Esophagus squamous epithelium (tissue), 4 donors: ENCODE data around the gene CACNA2D3.

Experiments used
- CTCF ChIP-seq, 6 experiments: fragments of 450-650 bp in 4 of 6; fragments of 200-600 bp in 2 of 6; sonication (generic) in 2 of 6; IDR thresholded peaks; one replicate each; pipeline ENCODE4 v1.5.1; 2016 to 2019; ENCODE audit warnings: antibody characterized with exemption in 6 of 6, mild to moderate bottlenecking in 4 of 6, moderate library complexity in 4 of 6
- POLR2A ChIP-seq, 4 donors: fragments of 450-650 bp; IDR thresholded peaks; one replicate each; pipeline ENCODE4 v1.6.1; 2017; ENCODE audit warnings: antibody characterized with exemption in 4 of 4, mild to moderate bottlenecking in 4 of 4, moderate library complexity in 3 of 4

DNA sequence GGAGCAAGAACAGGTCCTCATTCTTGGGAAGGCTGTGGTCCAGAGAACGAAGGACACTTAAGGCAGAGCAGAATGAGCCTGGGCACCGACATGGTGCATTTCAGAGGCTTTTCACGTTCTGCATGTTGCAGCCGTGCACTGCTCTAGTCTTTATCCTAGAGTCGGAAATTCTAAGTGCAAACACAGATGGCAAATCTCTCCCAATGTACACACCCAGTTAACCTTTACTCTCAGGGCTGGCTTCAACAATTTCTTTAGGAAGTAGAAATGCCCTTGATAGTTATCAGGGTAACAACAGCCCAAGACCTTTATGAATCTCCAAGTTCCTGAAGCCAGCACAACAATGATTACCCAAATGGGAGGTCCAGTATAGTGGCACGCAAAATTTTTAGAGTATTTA is 844.6 kb downstream of the CACNA2D3 start:
- TF ChIP-seq CTCF (IDR thresholded peaks at IDR 0.05) = no peak
- TF ChIP-seq POLR2A (IDR thresholded peaks at IDR 0.05) = no peak
